ENCODE measurements around the gene UNC93B1. TPM values are rescaled to one million over a fixed set of nuclear protein-coding genes. Genes with fewer than 3 reads are reported as not detected.

Gene UNC93B1
- total and polyA plus RNA-seq, 12 donors = 3.2 to 18.2 (median 6.8) TPM

DNA sequence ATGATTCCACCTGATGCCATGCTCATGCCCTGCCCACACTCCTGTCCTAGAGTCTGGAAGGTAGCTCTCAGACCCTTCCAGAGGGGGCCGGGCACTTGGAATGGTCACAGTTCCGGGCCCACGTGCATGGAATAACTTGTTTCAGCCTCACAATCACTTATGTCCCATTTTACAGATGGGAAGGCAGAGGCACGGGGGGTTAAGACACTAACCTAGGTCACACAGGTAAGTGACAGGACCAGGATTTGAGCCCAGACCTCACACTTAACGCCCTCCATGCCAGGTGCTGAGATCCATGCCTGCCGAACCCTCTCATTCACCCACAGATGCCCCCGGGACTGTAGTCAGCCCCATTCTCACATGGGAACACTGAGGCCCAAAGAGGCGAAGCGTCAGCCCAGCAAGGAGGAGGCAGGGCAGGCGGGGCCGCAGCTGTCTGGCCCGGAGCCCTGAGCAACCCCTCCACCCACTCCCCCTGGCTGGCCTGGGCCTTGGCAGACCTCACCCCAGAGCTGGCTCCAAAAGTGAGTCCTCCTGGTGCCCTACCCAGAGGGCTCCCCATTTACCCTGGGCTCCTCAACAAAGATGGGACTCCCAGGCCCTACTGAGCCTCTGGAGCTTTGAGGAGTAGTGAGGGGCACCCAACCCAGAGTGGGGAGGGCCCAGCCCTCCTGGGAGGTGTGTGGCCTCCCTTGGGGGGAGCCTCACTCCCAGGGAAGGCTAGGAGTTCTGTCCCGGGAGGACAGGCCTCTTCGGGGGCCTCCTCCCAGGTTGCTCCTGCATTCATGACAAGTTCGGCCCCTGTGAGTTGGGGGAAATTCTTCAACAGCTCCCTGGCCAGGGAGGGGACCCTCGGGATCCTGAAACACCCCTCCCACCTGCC lies 3.8 kb upstream of the UNC93B1 start:
- intact Hi-C loops (cut with DNase I) = loop anchor here in 2 of 10 donors (10.0 kb wide), 1 partner anchor 197 kb away; no protein-coding TSS in a partner anchor
- peaks cover 10 to 60% (median 34%) of the 10 kb centered on the region in 9 donors for H3K4me1 ChIP-seq
- no peak for DNase-seq
- no peaks in the 10 kb centered on the region for H3K36me3 ChIP-seq
- no peak for TF ChIP-seq CTCF (IDR thresholded peaks at IDR 0.05)
- no peaks in the 10 kb centered on the region for H3K9me3 ChIP-seq
- no peak overlapping the region for H3K4me3 ChIP-seq
- no peaks in the 10 kb centered on the region for H3K27me3 ChIP-seq
- no peak for ATAC-seq
- 92 to 93% methylated on average over 16 of the region's 16 CpGs for whole genome bisulfite sequencing, 2 donors
- no peak overlapping the region for H3K27ac ChIP-seq

- Histone ChIP-seq H3K27ac (no peak overlapping the region), H3K9me3 (no peaks in the 10 kb centered on the region), H3K36me3 (no peaks in the 10 kb centered on the region), H3K4me1 (peaks cover 10 to 56% (median 34%) of the 10 kb centered on the region in 9 donors), H3K27me3 (no peaks in the 10 kb centered on the region), H3K4me3 (no peak overlapping the region)
- ATAC-seq = no peak
- intact Hi-C loops (cut with DNase I) = loop anchor here in 2 of 10 donors (10.0 kb wide), 1 partner anchor 198 kb away; no protein-coding TSS in a partner anchor
- TF ChIP-seq CTCF (IDR thresholded peaks at IDR 0.05) = no peak
- 98% methylated on average over 7 of the region's 7 CpGs for WGBS, 2 donors
- peak in 1 of 2 donors; percentile 4 for DNase-seq
These were observed 2.8 kb upstream of the UNC93B1 start for GRCh38 chr11:68006606-68007166.

- no peak for TF ChIP-seq CTCF (IDR thresholded peaks at IDR 0.05)
These were observed 846 bp upstream of the UNC93B1 start for GRCh38 chr11:68004551-68005335.

More at GRCh38 chr11:68004551-68005335, 846 bp upstream of the UNC93B1 start:
- Histone ChIP-seq H3K27me3 (no peaks in the 10 kb centered on the region), H3K4me1 (peaks cover under 1 to 36% (median 21%) of the 10 kb centered on the region in 9 donors), H3K27ac (no peak overlapping the region), H3K36me3 (no peaks in the 10 kb centered on the region), H3K4me3 (peak overlapping the region in 8 of 10 donors; percentile 56 to 82 (median 70)), H3K9me3 (no peaks in the 10 kb centered on the region)
- 66 to 69% methylated on average over 14 of the region's 14 CpGs for WGBS, 2 donors
- intact Hi-C loops (cut with DNase I) = loop anchor here in 3 of 10 donors (5.0 to 10.0 kb wide), 2 partner anchors 33 to 200 kb away; partner anchors contain the start of gene TCIRG1 (in 1 of the 3)
- DNase-seq (no peak), ATAC-seq (peak in 1 of 8 donors; percentile 1)

All from heart right ventricle (tissue), 16 donors.